IPS-18a (cell line): ENCODE results near the gene CCDC149.

Experiments
- H3K27ac ChIP-seq: one replicate; pipeline ENCODE4 v1.5.1; 2013; ENCODE audit warnings: low read length
- H3K27me3 ChIP-seq: one replicate; pipeline ENCODE4 v1.6.1; 2013; ENCODE audit warnings: mild to moderate bottlenecking, low read length; ENCODE audit not compliant: control insufficient read depth, insufficient read depth
- H3K36me3 ChIP-seq: one replicate; pipeline ENCODE4 v1.6.1; 2013; ENCODE audit warnings: low read depth, low read length; ENCODE audit not compliant: control insufficient read depth
- H3K4me1 ChIP-seq: one replicate; pipeline ENCODE4 v1.6.1; 2013; ENCODE audit warnings: low read depth, low read length; ENCODE audit not compliant: control insufficient read depth
- H3K4me3 ChIP-seq: one replicate; pipeline ENCODE4 v1.5.1; 2013; ENCODE audit warnings: low read length
- H3K9ac ChIP-seq: one replicate; pipeline ENCODE4 v1.6.1; 2013; ENCODE audit warnings: mild to moderate bottlenecking, low read length, moderate library complexity
- H3K9me3 ChIP-seq: one replicate; pipeline ENCODE4 v1.6.1; 2013; ENCODE audit warnings: low read depth, low read length; ENCODE audit not compliant: control insufficient read depth

CCDC149 gene

DNA sequence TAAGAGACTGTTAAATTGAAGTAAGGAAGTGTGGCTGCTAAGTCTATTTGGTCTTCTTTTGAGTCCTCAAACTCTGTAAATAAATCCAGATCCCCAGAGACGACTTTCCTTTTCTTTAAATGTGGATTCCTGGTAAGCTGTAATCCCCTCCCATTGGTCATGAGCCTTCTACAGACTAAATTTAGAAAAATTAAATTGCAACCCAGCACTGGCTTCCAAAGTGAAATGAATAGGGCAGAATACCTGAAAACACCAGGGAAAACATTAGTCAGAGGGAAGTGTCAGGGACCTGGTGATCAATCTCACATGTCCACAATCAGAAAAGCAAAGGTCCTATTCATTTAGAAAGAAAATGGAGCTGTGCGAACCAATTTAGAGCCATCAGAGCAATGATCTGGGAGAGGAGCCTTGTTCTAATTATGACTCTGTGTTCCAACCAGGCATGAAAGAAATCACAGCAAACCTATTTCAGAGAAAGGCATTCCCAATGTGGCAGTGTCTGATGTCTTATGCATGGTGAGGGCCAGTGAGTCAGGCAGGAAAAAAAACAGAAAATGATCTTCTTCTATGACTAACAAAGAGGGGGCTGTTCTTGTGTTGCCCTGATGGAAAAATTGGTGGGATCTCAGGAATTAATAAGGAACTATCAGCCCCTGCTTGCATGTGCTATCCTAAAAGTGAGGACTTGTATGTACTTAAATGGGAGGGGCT is 19.8 kb upstream of the CCDC149 start:
- Histone ChIP-seq H3K4me3 (no peak overlapping the region), H3K9me3 (peaks cover 9% of the 10 kb centered on the region), H3K27ac (no peak overlapping the region), H3K4me1 (no peaks in the 10 kb centered on the region), H3K9ac (no peak overlapping the region), H3K36me3 (no peaks in the 10 kb centered on the region), H3K27me3 (no peaks in the 10 kb centered on the region)

GRCh38 chr4:24930151-24930550 is 17.3 kb upstream of the CCDC149 start:
- Histone ChIP-seq H3K9me3 (peaks cover 2% of the 10 kb centered on the region), H3K4me3 (no peak overlapping the region), H3K36me3 (no peaks in the 10 kb centered on the region), H3K4me1 (peaks cover 4% of the 10 kb centered on the region), H3K27me3 (no peaks in the 10 kb centered on the region), H3K27ac (no peak overlapping the region), H3K9ac (no peak overlapping the region)

DNA sequence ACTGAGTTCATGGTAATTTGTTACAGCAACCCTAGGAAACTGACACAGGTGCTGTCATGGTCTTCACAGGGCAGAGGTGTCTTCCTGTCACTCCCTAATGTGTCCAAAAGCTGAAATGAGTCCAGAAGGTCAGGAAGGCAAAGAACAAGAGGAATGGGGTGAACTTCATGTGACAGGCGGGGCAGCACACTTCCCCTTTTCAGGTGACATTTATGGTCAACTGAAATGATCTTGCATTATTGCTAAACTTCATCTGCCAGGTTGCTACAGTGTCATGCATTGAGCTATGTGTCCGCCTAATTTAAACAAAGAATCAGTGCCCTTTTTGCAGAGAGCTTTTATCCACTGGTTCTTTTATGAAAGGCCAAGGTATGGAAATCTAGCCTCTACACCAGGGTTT is 15.9 kb upstream of the CCDC149 start:
- H3K27me3 ChIP-seq = no peaks in the 10 kb centered on the region
- H3K4me3 ChIP-seq = no peak overlapping the region
- peaks cover 9% of the 10 kb centered on the region for H3K4me1 ChIP-seq
- no peak overlapping the region for H3K9ac ChIP-seq
- H3K27ac ChIP-seq = no peak overlapping the region
- H3K36me3 ChIP-seq = no peaks in the 10 kb centered on the region
- peaks cover 2% of the 10 kb centered on the region for H3K9me3 ChIP-seq

- H3K9ac ChIP-seq = no peak overlapping the region
- no peaks in the 10 kb centered on the region for H3K36me3 ChIP-seq
- H3K27ac ChIP-seq = no peak overlapping the region
- H3K27me3 ChIP-seq = no peaks in the 10 kb centered on the region
- peaks cover 9% of the 10 kb centered on the region for H3K4me1 ChIP-seq
- H3K9me3 ChIP-seq = no peaks in the 10 kb centered on the region
- no peak overlapping the region for H3K4me3 ChIP-seq
Observed at GRCh38 chr4:24927049-24927448, 14.2 kb upstream of the CCDC149 start.

DNA sequence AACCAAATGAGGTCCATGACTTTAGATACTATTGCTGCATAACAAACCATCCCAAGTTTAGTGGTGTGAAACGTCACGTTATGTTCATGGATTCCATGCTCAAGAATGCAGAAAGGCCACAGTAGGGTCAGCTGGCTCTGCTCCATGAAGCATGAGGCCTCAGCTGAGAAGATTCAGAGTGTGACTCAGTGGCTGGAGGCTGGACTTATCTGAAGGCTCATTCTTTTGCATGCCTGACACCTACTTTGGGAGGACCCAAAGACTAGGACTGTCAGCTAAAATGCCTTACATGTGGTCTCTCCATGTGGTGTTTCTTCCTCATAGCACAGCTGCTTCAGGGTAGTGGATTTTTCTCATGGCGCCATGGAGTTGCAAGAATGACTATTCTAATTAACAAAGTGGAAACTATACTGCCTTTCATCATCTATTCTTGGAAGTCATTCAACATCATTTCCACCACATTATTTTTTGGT is 11.5 kb upstream of the CCDC149 start:
- no peaks in the 10 kb centered on the region for H3K27me3 ChIP-seq
- H3K36me3 ChIP-seq = no peaks in the 10 kb centered on the region
- no peak overlapping the region for H3K9ac ChIP-seq
- H3K4me1 ChIP-seq = peaks cover 9% of the 10 kb centered on the region
- no peak overlapping the region for H3K4me3 ChIP-seq
- H3K9me3 ChIP-seq = no peaks in the 10 kb centered on the region
- H3K27ac ChIP-seq = no peak overlapping the region

- Histone ChIP-seq H3K4me1 (peaks cover 9% of the 10 kb centered on the region), H3K36me3 (no peaks in the 10 kb centered on the region), H3K9ac (no peak overlapping the region), H3K9me3 (no peaks in the 10 kb centered on the region), H3K4me3 (no peak overlapping the region), H3K27ac (no peak overlapping the region), H3K27me3 (no peaks in the 10 kb centered on the region)
Observed at GRCh38 chr4:24923550-24923949, 10.7 kb upstream of the CCDC149 start.

GRCh38 chr4:24923002-24923401 is 10.2 kb upstream of the CCDC149 start:
- H3K9me3 ChIP-seq = no peaks in the 10 kb centered on the region
- no peak overlapping the region for H3K27ac ChIP-seq
- no peak overlapping the region for H3K4me3 ChIP-seq
- peaks cover 9% of the 10 kb centered on the region for H3K4me1 ChIP-seq
- H3K36me3 ChIP-seq = no peaks in the 10 kb centered on the region
- H3K9ac ChIP-seq = no peak overlapping the region
- H3K27me3 ChIP-seq = no peaks in the 10 kb centered on the region

DNA sequence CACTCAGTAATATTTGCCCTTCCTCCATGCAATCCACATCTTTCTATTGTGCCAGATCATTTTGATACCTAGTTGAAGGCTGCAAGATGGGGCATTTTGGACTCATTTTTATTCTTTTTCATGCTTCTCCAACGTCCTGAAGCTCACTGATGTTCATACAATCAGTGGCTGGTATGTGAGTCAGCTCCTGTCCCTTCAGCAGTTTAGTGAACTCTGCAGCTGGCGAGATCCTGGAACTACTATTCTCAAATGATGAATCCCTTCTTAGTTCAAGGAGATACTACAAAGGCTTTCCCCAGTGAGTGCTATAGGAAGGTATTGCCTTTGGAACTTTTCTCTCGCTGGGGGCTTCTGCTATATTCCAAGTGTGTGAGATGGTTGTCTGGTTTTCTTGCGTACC is 9.6 kb upstream of the CCDC149 start:
- H3K4me3 ChIP-seq = no peak overlapping the region
- no peaks in the 10 kb centered on the region for H3K27me3 ChIP-seq
- peaks cover 9% of the 10 kb centered on the region for H3K4me1 ChIP-seq
- no peak overlapping the region for H3K27ac ChIP-seq
- H3K36me3 ChIP-seq = no peaks in the 10 kb centered on the region
- H3K9ac ChIP-seq = no peak overlapping the region
- H3K9me3 ChIP-seq = no peaks in the 10 kb centered on the region

- no peaks in the 10 kb centered on the region for H3K36me3 ChIP-seq
- H3K27me3 ChIP-seq = no peaks in the 10 kb centered on the region
- H3K27ac ChIP-seq = no peak overlapping the region
- no peak overlapping the region for H3K4me3 ChIP-seq
- H3K9ac ChIP-seq = no peak overlapping the region
- H3K9me3 ChIP-seq = no peaks in the 10 kb centered on the region
- peaks cover 9% of the 10 kb centered on the region for H3K4me1 ChIP-seq
Observed at GRCh38 chr4:24921491-24921890, 8.6 kb upstream of the CCDC149 start.

- H3K9me3 ChIP-seq = no peaks in the 10 kb centered on the region
- H3K36me3 ChIP-seq = no peaks in the 10 kb centered on the region
- H3K9ac ChIP-seq = no peak overlapping the region
- peaks cover 4% of the 10 kb centered on the region for H3K4me1 ChIP-seq
- H3K4me3 ChIP-seq = no peak overlapping the region
- no peaks in the 10 kb centered on the region for H3K27me3 ChIP-seq
- no peak overlapping the region for H3K27ac ChIP-seq
Observed at GRCh38 chr4:24920008-24920407, 7.2 kb upstream of the CCDC149 start.

DNA sequence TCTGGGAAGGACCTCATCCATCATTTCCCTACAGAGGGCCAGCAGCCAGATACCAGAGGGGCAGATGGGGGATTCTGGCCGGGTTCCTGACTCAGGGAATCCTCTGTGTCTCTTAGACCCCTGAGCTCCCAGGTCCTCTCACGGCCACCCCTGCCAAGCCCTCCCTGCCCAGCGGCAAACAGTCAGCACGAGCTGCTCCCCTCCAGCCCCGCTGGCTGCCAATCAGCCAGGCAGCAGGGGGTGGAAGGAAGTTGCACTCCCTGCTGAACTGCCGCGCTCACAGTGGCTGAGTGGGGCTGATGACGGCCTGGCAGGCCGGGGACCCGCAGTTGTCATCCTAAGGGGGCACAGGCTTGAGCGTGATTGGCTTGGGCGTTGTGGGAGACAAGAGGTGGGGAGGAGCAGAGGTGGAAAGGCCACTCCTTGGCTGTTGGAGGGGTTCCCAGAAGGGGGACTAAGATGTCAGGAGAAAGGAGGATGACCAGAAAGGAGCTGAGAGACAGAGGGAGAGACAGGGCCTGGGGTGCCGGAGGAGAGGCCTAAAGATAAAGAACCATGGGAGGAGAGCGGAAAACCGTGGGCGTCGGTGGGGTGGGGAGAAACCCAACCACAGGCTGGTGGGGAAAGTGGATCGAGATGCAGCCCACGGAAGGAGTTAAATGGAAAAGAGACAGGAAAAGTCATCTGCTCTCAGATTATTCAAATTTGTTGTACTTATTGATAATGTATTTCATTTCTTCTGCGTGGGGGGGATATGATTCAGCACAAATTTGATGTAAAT is 4.4 kb upstream of the CCDC149 start:
- Histone ChIP-seq H3K27ac (no peak overlapping the region), H3K9ac (no peak overlapping the region), H3K4me3 (no peak overlapping the region), H3K9me3 (no peaks in the 10 kb centered on the region), H3K27me3 (peaks cover 9% of the 10 kb centered on the region), H3K4me1 (peaks cover under 1% of the 10 kb centered on the region), H3K36me3 (no peaks in the 10 kb centered on the region)
